ENCODE results near the gene MT1H. TPM values are rescaled to one million over a fixed set of nuclear protein-coding genes. Genes with fewer than 3 reads are reported as not detected.

The MT1H gene
- polyA plus RNA-seq, 1 donor (not counting 4 experiments of a cell fraction or from before 2014, with no cell fraction given), result 0.79 TPM

DNA sequence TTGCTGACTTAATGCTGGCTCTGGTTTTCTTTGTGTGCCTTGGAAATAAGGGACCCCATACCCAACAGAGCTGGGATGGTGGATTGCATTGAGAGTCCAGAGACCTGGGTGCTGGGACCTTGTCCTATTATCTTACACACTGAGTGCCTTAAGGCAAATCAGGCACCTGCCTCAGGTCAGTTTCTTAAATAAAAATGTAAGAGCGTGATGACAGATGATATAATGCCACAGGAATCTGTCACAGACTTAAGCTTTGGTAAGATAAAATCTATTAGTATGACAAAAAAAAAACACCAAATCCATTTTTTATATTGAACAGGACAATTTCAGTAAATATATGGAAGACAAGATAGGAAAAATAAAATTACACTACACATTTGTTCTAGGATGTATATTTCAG, 29.5 kb upstream of the MT1H start:
- TF ChIP-seq, protein P1, sequence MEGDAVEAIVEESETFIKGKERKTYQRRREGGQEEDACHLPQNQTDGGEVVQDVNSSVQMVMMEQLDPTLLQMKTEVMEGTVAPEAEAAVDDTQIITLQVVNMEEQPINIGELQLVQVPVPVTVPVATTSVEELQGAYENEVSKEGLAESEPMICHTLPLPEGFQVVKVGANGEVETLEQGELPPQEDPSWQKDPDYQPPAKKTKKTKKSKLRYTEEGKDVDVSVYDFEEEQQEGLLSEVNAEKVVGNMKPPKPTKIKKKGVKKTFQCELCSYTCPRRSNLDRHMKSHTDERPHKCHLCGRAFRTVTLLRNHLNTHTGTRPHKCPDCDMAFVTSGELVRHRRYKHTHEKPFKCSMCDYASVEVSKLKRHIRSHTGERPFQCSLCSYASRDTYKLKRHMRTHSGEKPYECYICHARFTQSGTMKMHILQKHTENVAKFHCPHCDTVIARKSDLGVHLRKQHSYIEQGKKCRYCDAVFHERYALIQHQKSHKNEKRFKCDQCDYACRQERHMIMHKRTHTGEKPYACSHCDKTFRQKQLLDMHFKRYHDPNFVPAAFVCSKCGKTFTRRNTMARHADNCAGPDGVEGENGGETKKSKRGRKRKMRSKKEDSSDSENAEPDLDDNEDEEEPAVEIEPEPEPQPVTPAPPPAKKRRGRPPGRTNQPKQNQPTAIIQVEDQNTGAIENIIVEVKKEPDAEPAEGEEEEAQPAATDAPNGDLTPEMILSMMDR (optimal IDR thresholded peaks at IDR 0.05 in 1 of 3, IDR thresholded peaks at IDR 0.05 in 1 of 3, conservative IDR thresholded peaks at IDR 0.05 in 1 of 3; ENCODE audit: extremely low read depth in 1 of 3, insufficient read depth in 2 of 3, low read length in 3 of 3), result no peak
- TF ChIP-seq EZH2 (IDR thresholded peaks at IDR 0.05; ENCODE audit: low read length), result no peak
- Histone ChIP-seq H3K36me3 (ENCODE audit: control insufficient read depth in 2 of 2, extremely low read depth in 1 of 2, insufficient read depth in 2 of 2, low read length in 2 of 2) (no peaks in the 10 kb centered on the region), H3K9me1 (ENCODE audit: control insufficient read depth, extremely low read depth, insufficient read depth, low read length) (no peaks in the 10 kb centered on the region), H2AFZ (ENCODE audit: control insufficient read depth, low read length) (no peak overlapping the region), H3K4me3 (ENCODE audit: control insufficient read depth in 2 of 3, extremely low read depth in 1 of 3, insufficient read depth in 2 of 3, low read depth in 1 of 3, low read length in 3 of 3) (no peak overlapping the region), H3K27ac (ENCODE audit: control insufficient read depth, insufficient read depth, low read length) (no peak overlapping the region), H3K27me3 (ENCODE audit: control insufficient read depth, extremely low read depth, insufficient read depth, low read length) (peaks cover 36% of the 10 kb centered on the region), H4K20me1 (ENCODE audit: control insufficient read depth, extremely low read depth, insufficient read depth, low read length) (no peaks in the 10 kb centered on the region), H3K79me2 (ENCODE audit: control insufficient read depth, insufficient read depth, low read length) (no peaks in the 10 kb centered on the region), H3K4me1 (ENCODE audit: control insufficient read depth, extremely low read depth, insufficient read depth, low read length) (peaks cover 4% of the 10 kb centered on the region), H3K9me3 (ENCODE audit: control insufficient read depth, low read depth, low read length) (no peaks in the 10 kb centered on the region), H3K9ac (ENCODE audit: control insufficient read depth, extremely low read depth, insufficient read depth, low read length) (no peak overlapping the region), H3K4me2 (ENCODE audit: control insufficient read depth, extremely low read depth, insufficient read depth, low read depth, low read length) (no peak overlapping the region)
- no peak for DNase-seq (ENCODE audit: low read depth, low spot score)
- dilution Hi-C loops (cut with MboI; ENCODE audit: extremely low pct_ligation_motif_present, low sequenced_read_pairs), result no loop called here
- no peak for FAIRE-seq

DNA sequence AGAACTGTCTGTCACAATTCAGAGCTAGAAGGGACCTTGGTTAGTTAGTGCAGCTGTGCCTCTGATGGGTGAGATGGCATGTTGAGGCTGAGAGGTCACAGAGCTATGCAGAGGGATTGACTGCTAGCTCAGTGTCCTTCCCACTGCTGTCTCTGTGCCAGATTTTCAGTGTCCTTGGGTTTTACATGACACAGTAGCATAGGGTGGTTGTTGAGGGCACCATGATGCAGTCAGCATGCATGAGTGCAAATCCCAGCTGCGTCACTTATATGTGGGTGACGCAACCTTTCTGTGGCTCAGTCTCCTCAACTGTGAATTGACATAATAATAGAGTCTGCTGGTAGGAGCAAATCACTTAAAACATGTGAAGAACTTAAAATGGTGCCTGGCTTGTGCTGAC, 28.4 kb upstream of the MT1H start:
- Histone ChIP-seq H3K4me1 (ENCODE audit: control insufficient read depth, extremely low read depth, insufficient read depth, low read length) (peaks cover 4% of the 10 kb centered on the region), H3K9me1 (ENCODE audit: control insufficient read depth, extremely low read depth, insufficient read depth, low read length) (no peaks in the 10 kb centered on the region), H2AFZ (ENCODE audit: control insufficient read depth, low read length) (no peak overlapping the region), H3K4me3 (ENCODE audit: control insufficient read depth in 2 of 3, extremely low read depth in 1 of 3, insufficient read depth in 2 of 3, low read depth in 1 of 3, low read length in 3 of 3) (no peak overlapping the region), H3K36me3 (ENCODE audit: control insufficient read depth in 2 of 2, extremely low read depth in 1 of 2, insufficient read depth in 2 of 2, low read length in 2 of 2) (no peaks in the 10 kb centered on the region), H4K20me1 (ENCODE audit: control insufficient read depth, extremely low read depth, insufficient read depth, low read length) (no peaks in the 10 kb centered on the region), H3K9me3 (ENCODE audit: control insufficient read depth, low read depth, low read length) (no peaks in the 10 kb centered on the region), H3K4me2 (ENCODE audit: control insufficient read depth, extremely low read depth, insufficient read depth, low read depth, low read length) (no peak overlapping the region), H3K79me2 (ENCODE audit: control insufficient read depth, insufficient read depth, low read length) (no peaks in the 10 kb centered on the region), H3K9ac (ENCODE audit: control insufficient read depth, extremely low read depth, insufficient read depth, low read length) (no peak overlapping the region), H3K27ac (ENCODE audit: control insufficient read depth, insufficient read depth, low read length) (no peak overlapping the region), H3K27me3 (ENCODE audit: control insufficient read depth, extremely low read depth, insufficient read depth, low read length) (peaks cover 25% of the 10 kb centered on the region)
- TF ChIP-seq, protein P1 (optimal IDR thresholded peaks at IDR 0.05 in 1 of 3, IDR thresholded peaks at IDR 0.05 in 1 of 3, conservative IDR thresholded peaks at IDR 0.05 in 1 of 3; ENCODE audit: extremely low read depth in 1 of 3, insufficient read depth in 2 of 3, low read length in 3 of 3), result no peak
- no peak for TF ChIP-seq EZH2 (IDR thresholded peaks at IDR 0.05; ENCODE audit: low read length)
- no peak for DNase-seq (ENCODE audit: low read depth, low spot score)
- FAIRE-seq, result no peak
- dilution Hi-C loops (cut with MboI; ENCODE audit: extremely low pct_ligation_motif_present, low sequenced_read_pairs), result no loop called here
